Body of pancreas (tissue), 4 donors: ENCODE results near the gene P3H1. TPM values are rescaled to one million over a fixed set of nuclear protein-coding genes. Genes with fewer than 3 reads are reported as not detected.

Source experiments
- ATAC-seq: fragments of 150-250 bp; one replicate; pipeline ENCODE4 v1.9.1; 2016
- DNase-seq, 4 donors: peaks; one replicate each; pipeline ENCODE4 v3.0.0-alpha.2; 2019
- H3K27ac ChIP-seq, 4 donors: fragments of 200-600 bp; sonication (generic); 1 replicate in 3 of 4; 2 replicates in 1 of 4; pipeline versions ENCODE4 v1.5.1 to v1.6.1; 2016 to 2019; ENCODE audit warnings: mild to moderate bottlenecking in 1 of 4, mixed read lengths in 1 of 4, moderate library complexity in 1 of 4
- H3K27me3 ChIP-seq, 2 donors: fragments of 200-600 bp; sonication (generic); one replicate each; pipeline ENCODE4 v1.6.0; 2016; ENCODE audit warnings: mild to moderate bottlenecking in 1 of 2
- H3K36me3 ChIP-seq, 2 donors: fragments of 200-600 bp; sonication (generic); replicated peaks in 1 of 2; 2 replicates each; pipeline ENCODE4 v1.5.1; 2016; ENCODE audit warnings: low read depth in 2 of 2; ENCODE audit not compliant: insufficient read depth in 1 of 2
- H3K4me1 ChIP-seq: fragments of 200-600 bp; sonication (generic); one replicate; pipeline ENCODE4 v1.6.0; 2016
- H3K4me3 ChIP-seq, 2 donors: fragments of 200-600 bp; sonication (generic); 1 replicate in 1 of 2; 2 replicates in 1 of 2; pipeline ENCODE4 v1.5.1; 2016 to 2019
- H3K9me3 ChIP-seq, 3 donors: fragments of 200-600 bp; sonication (generic); 1 replicate in 2 of 3; 2 replicates in 1 of 3; pipeline ENCODE4 v1.5.1; 2016
- POLR2A ChIP-seq, 3 donors: fragments of 450-650 bp; IDR thresholded peaks; one replicate each; pipeline ENCODE4 v1.6.1; 2016; ENCODE audit warnings: antibody characterized with exemption in 3 of 3, mild to moderate bottlenecking in 2 of 3
- WGBS, 2 donors: methylation state at CpG; one replicate each; pipeline ENCODE4 v1.1.5; 2017; 5-methylcytosine and 5-hydroxymethylcytosine counted together
- intact Hi-C: fragments of 100-400 bp; cut with DNase I; formaldehyde crosslinking; loops from one replicate; pipeline ENCODE4 v1.15.1; 2023
- total RNA-seq, 2 donors: library from RNA; depleted of rRNA; stranded (reverse); fragments of >200 nt; gene quantifications; one replicate each; pipeline ENCODE4 v1.1.0, GENCODE V29; 2016
- TF ChIP-seq, protein P1 (sequence below), 7 experiments: fragments of 450-650 bp in 4 of 7; fragments of 200-600 bp in 3 of 7; sonication (generic) in 3 of 7; IDR thresholded peaks; one replicate each; pipeline ENCODE4 v1.5.1; 2016 to 2019; ENCODE audit warnings: antibody characterized with exemption in 7 of 7

Gene P3H1
- total RNA-seq, 2 donors from 2014 or later = 16.9 to 34.9 TPM

DNA sequence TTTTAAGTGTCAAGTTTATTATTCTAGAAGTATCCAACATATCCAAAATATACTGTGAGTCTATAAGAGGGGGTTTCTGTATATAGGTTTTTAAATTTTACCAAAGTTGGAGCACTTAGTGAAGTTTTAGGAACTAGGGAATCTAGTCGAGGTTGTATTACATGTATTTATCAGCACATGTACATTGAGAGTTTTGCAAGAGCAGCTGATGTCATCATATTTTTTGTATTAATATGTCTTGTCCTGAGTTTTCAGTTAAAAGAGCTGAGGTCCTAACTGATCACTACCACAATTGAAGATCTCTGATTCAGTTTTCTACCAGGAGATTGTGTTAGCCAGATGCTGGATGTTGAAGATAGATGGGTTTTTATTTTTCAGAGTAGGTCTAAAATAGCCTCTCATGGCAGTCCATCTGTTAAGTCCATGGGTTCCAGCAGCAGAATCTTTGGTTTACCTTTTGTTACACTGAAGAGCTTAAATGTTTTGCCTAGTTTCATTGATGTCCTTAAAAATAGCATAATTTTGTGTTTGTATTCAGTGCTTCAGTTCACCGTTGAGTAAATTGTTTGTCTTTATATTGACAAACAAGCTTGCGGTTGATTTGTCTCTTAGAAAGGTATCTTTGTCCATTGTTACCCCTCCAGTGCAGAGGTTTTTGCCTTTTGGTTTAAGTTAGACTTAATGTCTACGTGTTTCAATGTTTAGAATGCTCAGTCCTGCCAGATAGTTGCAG is 68.6 kb downstream of the P3H1 start:
- Histone ChIP-seq H3K4me1 (peaks cover 10% of the 10 kb centered on the region), H3K27ac (no peak overlapping the region), H3K36me3 (peaks cover 8 to 33% of the 10 kb centered on the region in 2 donors), H3K4me3 (no peak overlapping the region), H3K9me3 (no peaks in the 10 kb centered on the region), H3K27me3 (no peaks in the 10 kb centered on the region)
- no peak for TF ChIP-seq POLR2A (IDR thresholded peaks at IDR 0.05)
- TF ChIP-seq, protein P1, sequence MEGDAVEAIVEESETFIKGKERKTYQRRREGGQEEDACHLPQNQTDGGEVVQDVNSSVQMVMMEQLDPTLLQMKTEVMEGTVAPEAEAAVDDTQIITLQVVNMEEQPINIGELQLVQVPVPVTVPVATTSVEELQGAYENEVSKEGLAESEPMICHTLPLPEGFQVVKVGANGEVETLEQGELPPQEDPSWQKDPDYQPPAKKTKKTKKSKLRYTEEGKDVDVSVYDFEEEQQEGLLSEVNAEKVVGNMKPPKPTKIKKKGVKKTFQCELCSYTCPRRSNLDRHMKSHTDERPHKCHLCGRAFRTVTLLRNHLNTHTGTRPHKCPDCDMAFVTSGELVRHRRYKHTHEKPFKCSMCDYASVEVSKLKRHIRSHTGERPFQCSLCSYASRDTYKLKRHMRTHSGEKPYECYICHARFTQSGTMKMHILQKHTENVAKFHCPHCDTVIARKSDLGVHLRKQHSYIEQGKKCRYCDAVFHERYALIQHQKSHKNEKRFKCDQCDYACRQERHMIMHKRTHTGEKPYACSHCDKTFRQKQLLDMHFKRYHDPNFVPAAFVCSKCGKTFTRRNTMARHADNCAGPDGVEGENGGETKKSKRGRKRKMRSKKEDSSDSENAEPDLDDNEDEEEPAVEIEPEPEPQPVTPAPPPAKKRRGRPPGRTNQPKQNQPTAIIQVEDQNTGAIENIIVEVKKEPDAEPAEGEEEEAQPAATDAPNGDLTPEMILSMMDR (IDR thresholded peaks at IDR 0.05) = no peak
- 87 to 91% methylated on average over 4 of the region's 4 CpGs for WGBS, 2 donors
- DNase-seq = no peak
- ATAC-seq = no peak
- intact Hi-C loops = no loop called here

Other genes with a start within 250 kb of the P3H1 start
- gene PPIH, start 108.6 kb downstream of the P3H1 start, total RNA-seq = 1 to 10 TPM; 4.6 to 7.8 TPM
- 100 to 1,000 TPM; 131 to 170 TPM for gene YBX1, start 84.6 kb downstream of the P3H1 start, total RNA-seq
- not detected for gene CLDN19, start 26.8 kb downstream of the P3H1 start, total RNA-seq
- gene C1orf50, start 221 bp upstream of the P3H1 start, total RNA-seq = 1 to 10 TPM; 2.0 to 2.1 TPM
- not detected for gene TMEM269, start 18.0 kb upstream of the P3H1 start, total RNA-seq
- 10 to 100 TPM in 1 of 2 donors, 1 to 10 TPM in 1; 8.8 to 11.9 TPM for gene ERMAP, start 50.1 kb upstream of the P3H1 start, total RNA-seq
- 10 to 100 TPM; 12.2 to 12.5 TPM for gene SVBP, start 50.4 kb upstream of the P3H1 start, total RNA-seq
- gene ZNF691, start 79.6 kb upstream of the P3H1 start, total RNA-seq = 10 to 100 TPM in 1 of 2 donors, 1 to 10 TPM in 1; 6.7 to 12.9 TPM
- 10 to 100 TPM in 1 of 2 donors, 1 to 10 TPM in 1; 4.2 to 13.2 TPM for gene SLC2A1, start 191.8 kb upstream of the P3H1 start, total RNA-seq